HT-29 (cell line): ENCODE data around the gene DPY19L3. TPM values are rescaled to one million over a fixed set of nuclear protein-coding genes. Genes with fewer than 3 reads are reported as not detected.
"Not testable (repeated sequence)": the region's sequence is repeated elsewhere in the genome, so short reads cannot be mapped to it uniquely, and the experiment has no call there.

Source experiments
- DNase-seq: peaks from one replicate; pipeline ENCODE4 v3.0.0-alpha.2; 2015; ENCODE audit warnings: low spot score
- total RNA-seq: library from RNA; depleted of rRNA; stranded (reverse); fragments of >200 nt; shearing (Covaris generic); gene quantifications from 2 replicates; pipeline ENCODE4 v1.2.3, GENCODE V29; 2014; rRNA removed

The DPY19L3 gene, protein sequence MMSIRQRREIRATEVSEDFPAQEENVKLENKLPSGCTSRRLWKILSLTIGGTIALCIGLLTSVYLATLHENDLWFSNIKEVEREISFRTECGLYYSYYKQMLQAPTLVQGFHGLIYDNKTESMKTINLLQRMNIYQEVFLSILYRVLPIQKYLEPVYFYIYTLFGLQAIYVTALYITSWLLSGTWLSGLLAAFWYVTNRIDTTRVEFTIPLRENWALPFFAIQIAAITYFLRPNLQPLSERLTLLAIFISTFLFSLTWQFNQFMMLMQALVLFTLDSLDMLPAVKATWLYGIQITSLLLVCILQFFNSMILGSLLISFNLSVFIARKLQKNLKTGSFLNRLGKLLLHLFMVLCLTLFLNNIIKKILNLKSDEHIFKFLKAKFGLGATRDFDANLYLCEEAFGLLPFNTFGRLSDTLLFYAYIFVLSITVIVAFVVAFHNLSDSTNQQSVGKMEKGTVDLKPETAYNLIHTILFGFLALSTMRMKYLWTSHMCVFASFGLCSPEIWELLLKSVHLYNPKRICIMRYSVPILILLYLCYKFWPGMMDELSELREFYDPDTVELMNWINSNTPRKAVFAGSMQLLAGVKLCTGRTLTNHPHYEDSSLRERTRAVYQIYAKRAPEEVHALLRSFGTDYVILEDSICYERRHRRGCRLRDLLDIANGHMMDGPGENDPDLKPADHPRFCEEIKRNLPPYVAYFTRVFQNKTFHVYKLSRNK
- 17.2 and 21.9 TPM in 2 replicates for total RNA-seq

DNA sequence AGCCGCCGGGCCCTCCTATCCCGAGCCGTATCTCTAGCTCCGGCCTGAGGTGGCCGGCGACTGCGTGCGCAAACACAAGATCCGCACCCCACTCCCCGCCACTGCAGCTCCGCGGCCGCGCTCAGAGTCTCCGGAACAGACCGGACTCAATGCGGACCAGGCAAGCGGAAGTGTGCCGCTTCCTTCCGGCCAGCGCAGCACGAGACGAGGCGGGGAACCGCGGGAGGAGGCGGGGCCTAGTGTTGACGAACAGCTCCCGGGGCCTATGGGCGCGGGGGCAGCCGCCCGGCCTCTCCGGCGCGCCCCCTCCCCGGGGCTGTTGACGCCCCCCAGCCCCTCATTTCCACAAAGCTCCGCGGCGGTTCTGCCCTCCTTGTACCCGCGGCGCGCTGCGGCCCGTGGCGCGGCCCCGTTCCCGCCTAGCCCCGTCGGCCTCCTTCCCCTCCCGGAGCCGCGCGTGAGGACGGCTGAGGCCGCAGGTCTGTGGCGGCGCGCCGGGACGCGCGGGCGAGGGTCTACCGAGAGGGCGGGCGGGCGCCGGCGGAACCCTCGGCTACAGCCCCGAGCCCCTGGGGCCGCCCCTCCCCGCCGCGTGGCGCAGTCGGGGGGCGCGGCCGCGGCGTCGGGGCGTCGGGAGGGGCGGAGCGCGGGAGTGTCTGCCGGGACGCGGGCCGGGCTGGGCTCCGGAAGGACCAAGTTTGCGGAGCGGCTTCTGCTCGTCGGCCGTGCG, at the start of gene DPY19L3:
TSS of gene DPY19L3 (plus strand) at position 340 of the 730 bp plus-strand sequence. CDS start 2,484 bp downstream, outside the sequence.
- DNase-seq = peak; percentile 96

DNA sequence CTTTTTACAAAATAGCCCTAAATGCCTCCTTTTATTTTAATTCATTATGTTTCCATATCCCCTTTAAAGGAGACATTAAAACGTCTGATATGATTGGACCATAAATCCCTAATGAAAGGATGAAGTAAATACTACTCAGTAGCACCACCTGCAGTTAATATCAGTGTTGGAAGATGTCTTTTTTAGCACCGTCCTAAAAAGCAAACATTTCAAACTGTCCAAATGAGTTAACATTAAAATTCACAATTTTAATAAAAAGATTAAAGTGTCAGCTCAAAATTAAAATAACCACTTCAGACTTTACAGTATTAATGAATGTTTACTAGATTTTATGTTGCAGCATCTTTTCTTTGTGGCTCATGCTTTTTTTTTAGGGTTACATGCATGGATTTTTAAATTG, 47.9 kb upstream of the DPY19L3 start:
- no peak for DNase-seq

DNA sequence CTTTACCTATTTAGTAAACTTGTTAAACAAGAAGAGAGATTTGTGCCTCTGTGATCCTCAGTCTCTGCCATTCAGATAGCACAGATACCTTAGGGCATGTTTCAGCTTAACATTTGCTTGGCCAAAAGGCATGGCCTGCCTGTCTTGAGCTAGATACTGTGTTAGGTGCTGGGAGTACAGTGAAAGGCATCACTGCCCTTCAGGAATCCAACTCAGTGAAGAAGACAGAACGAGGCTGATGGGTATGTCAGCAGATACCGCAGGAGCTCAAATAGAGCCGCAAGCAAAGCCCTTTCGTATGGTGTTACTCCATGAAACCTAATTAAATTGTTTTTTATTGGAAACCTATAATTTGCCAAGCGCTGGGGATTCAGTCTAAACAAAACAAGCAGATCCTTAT, 47.2 kb upstream of the DPY19L3 start:
- DNase-seq = no peak

DNA sequence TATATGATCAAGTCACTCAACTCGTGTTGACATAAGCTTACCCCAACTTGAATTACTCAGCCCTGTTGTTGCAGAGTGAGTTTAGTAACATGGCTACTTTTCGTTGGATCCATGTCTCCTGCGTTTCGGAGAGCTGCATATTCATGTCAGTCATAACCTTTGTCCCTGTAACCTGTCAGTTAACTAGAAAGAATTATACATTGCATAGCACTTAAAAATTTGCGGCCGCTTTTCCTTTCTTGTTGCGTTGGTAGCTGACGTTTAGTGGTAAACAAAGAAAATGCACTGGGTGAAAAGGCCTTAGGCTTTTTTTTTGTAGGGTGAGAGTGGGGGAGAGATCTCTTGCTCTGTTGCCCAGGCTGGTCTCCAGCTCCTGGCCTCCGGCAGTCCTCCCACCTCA, 46.0 kb upstream of the DPY19L3 start:
- DNase-seq = no peak

DNA sequence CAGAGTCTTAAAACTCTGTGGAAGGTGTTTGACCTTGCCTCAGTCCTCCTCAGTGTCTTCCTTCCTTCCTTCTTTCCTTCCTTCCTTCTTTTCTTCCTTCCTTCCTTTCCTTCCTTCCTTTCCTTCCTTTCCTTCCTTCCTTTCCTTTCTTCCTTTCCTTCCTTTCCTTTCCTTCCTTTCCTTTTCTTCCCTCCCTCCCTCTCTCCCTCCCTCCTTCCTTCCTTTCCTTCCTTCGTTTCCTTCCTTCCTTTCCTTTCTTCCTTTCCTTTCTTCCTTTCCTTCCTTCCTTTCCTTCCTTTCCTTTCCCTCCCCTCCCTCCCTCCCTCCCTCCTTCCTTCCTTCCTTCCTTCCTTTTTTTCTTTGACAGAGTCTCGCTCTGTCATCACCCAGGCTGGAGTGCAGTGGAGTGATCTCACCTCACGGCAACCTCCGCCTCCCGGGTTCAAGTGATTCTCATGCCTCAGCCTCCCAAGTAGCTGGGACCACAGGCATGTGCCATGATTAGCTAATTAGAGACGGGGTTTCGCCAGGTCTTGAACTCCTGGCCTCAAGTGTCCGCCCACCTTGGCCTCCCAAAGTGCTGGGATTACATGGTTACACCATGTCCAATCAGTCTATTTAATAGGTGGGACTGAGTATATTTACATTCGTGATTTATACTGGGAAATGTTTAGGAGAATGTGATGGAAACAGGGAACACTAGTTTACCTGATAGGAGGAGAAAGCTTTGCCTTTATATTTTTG, 43.8 kb upstream of the DPY19L3 start:
- DNase-seq = no peak

DNA sequence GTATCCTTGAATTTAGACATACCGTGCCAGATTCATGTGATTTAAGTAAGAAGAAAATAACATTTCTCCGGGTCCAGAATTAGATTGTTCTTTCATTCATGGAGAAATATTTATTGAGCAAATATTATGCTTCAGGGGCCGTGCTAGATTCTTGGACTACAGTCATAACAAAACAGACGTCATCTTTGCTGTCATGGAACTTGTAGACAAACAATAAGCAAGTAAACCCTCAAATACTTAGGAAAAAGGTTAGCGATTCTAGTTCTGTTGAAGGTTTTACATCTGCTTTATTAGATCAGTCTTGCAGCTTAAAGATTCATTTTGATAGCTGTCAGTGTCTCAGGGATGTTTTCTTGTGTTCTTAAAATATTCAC, 43.3 kb upstream of the DPY19L3 start:
- no peak for DNase-seq

DNA sequence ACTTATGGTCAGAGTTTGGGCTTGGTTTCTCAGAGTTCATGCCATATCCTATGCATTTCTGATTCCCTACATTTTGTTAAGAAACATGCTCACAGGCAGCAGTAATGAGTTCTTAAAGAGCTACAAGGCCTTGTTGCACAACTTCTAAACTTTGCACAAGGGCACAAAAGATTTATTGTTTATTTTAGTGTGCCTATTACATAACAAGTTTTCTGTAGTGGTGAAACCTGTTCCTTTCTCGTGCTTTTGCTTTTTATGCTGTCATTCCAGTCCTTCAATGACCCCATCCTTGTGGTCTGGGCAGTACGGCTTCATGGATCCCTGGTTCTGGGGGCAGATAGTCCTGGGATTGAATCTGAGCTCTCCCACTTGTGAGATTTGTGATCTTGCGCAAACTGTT, 42.4 kb upstream of the DPY19L3 start:
- DNase-seq = peak; percentile 51

DNA sequence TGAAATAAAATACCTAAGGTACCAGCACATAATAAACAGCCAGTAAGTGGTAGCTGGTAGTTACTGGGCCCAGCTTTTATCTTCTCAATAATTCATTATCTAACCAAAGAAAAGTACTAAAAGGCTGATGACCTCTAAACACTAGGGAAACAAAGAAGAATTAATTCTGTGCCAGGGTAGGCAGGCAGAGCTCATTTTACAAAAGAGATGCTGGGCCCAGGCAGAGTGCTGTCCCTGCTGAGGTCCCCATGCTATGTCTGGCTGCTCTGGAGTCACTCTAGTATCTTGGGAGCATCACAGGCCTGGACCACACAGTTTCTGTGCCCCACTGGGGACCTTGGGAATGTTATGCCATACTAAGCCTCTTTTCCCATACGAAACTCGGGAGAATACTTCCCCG, 41.9 kb upstream of the DPY19L3 start:
- no peak for DNase-seq

DNA sequence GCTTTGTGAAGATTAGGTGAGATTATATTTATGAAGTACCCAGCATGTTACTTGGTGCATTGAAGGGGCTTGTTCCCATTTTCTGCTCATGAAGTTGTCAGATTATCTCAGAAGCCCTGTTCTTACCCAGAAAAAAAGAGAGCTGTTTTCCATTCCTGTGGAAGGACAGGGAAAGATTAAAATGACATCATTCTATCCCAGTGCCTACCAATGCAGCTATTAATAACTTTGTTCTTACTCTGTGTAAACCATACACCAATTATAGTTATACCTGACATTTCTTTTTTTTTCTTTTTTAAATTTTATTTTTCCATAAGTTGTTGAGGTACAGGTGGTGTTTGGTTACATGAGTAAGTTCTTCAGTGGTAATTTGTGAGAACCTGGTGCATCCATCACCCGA, 41.5 kb upstream of the DPY19L3 start:
- DNase-seq = no peak

DNA sequence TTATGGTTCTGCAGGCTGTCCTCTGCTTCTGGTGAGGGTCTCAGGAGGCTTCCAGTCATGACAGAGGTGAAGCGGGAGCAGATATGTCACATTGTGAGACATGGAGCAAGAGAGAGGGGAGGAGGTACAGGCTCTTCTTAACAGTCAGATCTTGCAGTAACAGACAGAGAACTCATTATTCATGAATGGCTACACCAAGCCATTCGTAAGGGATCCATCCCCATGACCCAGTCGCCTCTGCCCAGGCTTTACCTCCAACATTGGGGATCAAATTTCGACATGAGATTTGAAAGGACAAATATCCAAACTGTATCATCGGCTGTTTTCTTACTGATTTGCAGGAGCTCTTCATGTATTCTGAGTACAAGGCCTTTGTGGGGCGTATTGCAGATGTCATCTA, 38.5 kb upstream of the DPY19L3 start:
- DNase-seq = no peak

DNA sequence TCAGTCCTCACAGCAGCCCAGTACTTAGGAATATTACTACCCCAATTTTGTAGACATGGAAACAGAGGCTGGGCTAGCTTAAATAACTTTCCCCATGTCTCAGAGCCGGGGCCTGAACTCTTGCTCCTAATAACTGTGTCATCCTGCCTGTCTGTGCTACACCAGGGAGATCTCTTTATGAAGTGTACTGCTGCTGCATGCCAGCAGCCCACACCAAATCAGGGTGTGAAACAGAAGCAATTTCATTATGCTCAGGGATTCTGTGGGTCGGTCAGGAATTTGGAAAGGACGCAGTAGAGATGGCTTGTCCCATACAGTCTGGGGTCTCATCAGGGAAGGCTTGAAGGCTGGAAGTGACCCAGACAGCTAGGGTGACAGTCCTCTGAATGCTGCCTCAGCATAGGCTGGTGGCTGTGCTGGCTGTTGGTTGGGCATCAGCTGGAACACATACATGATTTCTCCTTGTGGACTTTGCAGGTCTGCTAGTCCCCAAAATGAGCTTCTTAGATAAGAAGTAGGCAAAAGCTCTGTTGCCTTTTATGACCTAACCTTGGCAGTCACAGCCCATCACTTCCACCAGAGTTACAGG, 37.5 kb upstream of the DPY19L3 start:
- DNase-seq = no peak

DNA sequence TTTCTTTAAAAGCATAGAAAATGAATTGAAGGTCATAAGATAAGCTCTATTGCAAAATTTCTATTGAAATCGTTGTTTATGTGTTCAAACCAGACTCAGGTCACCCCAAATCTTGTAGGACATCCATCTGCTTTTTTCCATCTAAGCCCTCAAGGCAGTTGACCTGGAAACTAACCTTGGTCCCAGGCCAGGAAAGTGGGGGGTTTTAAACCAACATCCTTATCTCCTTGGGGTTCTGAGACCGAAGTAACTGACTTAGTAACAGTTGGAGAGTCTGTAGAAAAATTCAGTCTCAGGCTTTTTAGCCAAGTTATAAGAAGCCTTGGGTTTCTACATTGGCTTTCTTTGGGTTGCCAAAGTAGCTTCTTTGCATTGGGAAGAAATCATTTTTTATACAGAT, 36.8 kb upstream of the DPY19L3 start:
- no peak for DNase-seq

DNA sequence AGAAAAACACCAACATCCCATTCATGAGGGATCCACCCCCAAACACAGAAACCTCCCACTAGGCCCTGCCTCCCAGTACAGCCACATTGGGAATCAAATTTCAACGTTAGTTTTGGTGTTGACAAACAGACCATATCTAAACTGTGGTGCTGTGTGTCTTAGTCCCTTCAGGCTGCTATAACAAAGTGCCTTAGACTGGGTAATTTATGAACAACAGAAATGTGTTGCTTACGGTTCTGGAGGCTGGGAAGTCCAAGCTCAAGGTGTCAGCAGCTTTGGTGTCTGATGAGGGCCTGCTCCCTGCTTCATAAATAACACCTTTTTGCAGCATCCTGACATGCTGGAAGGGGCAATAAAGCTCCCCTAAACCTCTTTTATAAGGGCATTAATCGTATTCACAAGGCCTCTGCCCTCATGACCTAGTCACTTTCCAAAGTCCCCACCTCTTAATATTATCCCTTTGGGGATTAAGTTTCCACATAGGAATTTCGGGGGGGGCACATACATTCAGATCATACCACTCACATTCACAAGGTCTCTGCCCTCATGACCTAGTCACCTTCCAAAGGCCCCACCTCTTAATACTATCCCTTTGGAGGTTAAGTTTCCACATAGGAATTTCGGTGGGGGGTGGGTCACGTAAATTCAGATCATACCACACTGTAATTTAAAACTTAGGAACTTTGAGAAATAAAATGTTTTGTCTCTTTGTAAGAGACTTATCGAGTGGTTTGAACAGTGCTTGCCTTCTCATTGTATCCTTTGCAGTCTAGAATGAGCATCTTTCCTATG, 32.6 kb upstream of the DPY19L3 start:
- no peak for DNase-seq

DNA sequence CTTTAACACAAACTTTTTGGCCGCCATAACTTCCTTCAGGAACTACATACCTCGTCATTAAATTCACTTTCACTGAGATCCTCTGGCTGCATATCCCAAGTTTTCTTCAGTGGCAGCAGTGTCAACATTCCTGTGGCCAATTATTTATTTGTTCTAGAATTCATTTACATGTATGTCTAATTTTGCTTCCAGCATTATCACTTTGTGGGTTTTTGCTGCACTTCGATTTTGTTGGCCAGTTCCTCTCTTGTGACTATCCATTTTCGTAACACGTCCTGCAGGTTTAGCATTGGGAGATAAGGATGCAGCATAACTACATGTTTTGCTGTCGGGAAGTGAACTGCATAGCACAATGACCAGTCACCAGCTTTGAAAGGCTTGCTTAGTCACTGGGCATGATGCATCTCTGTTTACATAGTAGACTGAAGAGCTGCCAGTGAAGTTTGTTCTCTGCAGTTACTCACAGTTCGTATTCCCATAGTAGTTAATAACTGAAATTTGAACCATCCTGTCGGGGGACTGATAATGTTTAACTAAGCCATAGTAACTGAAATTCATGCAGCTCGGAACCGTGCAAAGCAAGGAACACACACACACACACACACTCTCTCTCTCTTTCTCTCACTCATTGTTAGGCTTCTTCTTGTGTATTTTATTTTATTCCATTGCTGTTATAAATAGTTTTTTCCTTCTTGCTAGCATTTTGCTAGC, 31.8 kb upstream of the DPY19L3 start:
- peak; percentile 96 for DNase-seq

DNA sequence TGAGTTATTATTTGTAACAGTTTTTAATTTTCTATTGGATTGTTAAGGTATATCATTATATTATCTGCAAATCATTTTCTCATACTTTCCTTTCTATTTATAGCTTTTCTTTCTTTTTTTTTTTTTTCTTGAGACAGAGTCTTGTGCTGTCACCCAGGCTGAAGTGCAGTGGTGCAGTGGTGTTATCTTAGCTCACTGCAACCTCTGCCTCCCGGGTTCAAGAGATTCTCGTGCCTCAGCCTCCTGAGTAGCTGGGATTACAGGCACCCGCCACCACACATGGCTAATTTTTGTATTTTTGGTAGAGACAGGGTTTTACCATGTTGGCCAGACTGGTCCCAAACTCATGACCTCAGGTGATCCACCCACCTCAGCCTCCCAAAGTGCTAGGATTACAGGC, 31.2 kb upstream of the DPY19L3 start:
- not testable (repeated sequence) for DNase-seq

DNA sequence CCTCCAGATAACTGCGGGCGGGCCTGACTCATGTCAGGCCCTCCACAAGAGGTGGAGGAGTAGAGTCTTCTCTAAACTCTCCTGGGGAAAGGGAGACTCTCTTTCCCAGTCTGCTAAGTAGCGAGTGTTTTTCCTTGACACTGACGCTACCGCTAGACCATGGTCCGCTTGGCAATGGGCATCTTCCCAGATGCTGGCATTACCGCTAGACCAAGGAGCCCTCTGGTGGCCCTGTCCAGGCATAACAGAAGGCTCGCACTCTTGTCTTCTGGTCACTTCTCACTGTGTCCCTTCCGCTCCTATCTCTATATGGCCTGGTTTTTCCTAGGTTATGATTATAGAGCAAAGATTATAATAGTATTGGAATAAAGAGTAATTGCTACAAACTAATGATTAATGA, 28.5 kb upstream of the DPY19L3 start:
- peak; percentile 19 for DNase-seq

DNA sequence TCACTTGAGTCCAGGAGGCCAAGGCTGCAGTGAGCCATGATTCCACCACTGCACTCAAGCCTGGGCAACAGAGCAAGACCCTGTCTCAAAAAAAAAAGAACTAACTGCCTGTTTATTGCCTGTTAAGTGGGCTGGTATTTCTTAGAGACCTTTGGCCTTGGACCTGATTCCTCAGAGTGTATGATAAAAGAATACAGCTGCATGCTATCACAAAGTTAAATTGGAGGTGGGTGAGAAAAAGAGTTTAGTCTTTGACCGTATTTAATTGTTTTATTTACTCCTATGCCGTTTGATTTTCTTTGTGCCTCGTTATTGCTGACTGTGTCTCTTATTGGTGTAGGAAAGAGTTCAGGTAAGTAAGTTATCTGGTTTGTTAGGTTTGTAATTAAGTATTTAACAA, 25.3 kb upstream of the DPY19L3 start:
- no peak for DNase-seq

DNA sequence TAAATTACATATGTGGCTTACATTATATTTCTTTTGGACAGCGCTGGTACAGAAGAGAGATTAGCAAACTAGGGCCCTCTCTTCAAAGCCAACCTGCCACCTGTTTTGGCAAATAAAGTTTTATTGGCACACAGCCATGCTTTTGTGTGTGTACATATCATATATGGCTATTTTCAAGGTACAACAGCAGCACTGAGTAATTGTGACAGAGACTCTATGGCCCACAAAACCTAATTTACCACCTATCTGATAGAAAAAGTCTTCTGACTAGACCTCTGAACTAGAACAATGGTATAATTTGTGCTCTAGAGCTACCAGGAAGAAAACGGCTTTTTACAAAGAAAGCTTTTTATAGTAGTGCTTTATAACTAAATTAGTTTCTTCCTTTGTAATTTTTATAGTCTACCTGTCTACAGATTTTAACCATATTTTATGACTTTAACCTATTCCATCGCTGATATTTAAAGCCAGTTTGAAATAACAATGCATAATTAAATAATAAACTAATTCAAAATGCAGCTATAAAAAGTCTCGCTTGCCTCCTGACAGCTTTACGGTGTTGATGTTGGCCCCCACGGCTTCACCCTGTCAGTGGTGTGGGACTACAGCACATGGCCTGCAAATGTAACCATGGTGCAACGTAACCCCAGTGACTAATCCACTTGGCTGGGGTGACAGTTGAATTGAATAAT, 17.7 kb upstream of the DPY19L3 start:
- DNase-seq = peak; percentile 9

DNA sequence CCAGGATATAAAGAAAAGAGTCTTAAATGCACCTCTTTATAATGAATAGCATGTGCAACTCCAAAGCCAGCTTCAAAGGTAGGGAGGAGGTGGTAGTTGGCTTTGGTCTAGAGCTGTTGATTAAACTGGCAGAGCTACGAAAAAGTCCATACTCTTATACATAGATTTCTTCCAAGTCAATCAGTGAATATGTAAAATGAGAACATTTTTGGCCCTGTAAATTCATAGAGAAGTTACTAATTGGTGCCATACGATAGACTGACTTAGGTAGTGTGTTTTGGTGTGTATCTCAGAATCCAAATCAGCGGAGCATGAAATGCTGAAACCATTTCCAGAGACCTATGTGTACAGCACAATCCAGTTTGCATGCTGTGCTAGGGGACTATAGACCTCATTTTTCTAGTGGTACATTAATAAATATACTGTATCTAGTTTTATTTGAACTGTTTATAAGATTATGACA, 17.1 kb upstream of the DPY19L3 start:
- DNase-seq = no peak
